Epidermal melanocyte (primary cell): ENCODE data around the gene KCNIP2.

Experiments used
- DNase-seq: peaks from one replicate; pipeline ENCODE4 v3.0.0; 2011; ENCODE audit warnings: low spot score; ENCODE audit not compliant: insufficient read length

Gene KCNIP2

GRCh38 chr10:101783736-101784118, 59.9 kb downstream of the KCNIP2 start:
- DNase-seq: no peak

- peak; percentile 97 for DNase-seq
Observed at GRCh38 chr10:101782811-101783735, 60.5 kb downstream of the KCNIP2 start, which contains the start of gene NPM3. Gene NPM3, minus strand, starts transcription at chr10:101783446. Its CDS starts 56 bp downstream, at chr10:101783390.

DNA sequence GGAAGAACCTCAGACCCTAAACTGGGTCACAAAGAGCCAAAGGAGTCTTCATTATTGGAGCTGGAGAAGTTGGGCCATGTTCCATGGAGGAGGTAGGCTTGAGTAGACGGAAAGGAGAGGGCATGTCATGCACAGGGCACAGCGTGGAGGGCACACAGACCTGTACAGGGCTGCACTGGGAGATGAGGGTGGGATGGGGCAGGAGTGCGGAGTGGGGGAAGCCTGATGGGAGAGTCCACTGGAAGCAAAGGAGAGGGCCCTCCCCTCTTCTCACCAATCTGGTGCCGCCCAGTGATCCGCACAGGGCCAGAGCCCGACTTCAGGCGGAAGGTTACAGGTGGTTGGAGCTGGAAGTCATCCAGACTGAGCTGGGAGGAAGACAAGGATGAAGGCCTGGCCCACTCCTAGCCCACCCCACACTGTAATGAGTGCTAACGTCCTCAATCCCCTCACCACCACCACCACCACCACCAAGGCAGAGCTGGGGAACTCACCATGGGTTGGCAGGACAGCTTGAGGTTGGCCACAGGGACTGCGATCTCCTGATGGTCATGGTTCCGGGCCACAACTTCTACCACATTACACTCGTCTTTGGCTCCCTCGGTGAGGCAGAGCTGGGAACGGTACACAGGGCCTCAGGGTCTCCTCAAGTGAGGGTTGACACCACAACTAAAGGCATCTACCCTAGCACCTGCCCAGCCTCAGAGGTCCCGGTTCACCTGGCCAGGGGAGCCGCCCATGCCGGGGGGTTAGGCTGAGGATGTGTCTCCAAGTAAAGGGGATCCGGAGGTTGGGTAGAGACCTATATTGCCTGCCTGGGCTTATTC, 61.4 kb downstream of the KCNIP2 start:
- DNase-seq: no peak

- DNase-seq: no peak
Observed at GRCh38 chr10:101781655-101781983, 62.0 kb downstream of the KCNIP2 start.

GRCh38 chr10:101780818-101781654, 62.6 kb downstream of the KCNIP2 start:
- DNase-seq: peak; percentile 89

GRCh38 chr10:101780187-101780817, 63.3 kb downstream of the KCNIP2 start:
- no peak for DNase-seq

- DNase-seq: peak; percentile 92
Observed at GRCh38 chr10:101779544-101780186, 63.9 kb downstream of the KCNIP2 start.

DNA sequence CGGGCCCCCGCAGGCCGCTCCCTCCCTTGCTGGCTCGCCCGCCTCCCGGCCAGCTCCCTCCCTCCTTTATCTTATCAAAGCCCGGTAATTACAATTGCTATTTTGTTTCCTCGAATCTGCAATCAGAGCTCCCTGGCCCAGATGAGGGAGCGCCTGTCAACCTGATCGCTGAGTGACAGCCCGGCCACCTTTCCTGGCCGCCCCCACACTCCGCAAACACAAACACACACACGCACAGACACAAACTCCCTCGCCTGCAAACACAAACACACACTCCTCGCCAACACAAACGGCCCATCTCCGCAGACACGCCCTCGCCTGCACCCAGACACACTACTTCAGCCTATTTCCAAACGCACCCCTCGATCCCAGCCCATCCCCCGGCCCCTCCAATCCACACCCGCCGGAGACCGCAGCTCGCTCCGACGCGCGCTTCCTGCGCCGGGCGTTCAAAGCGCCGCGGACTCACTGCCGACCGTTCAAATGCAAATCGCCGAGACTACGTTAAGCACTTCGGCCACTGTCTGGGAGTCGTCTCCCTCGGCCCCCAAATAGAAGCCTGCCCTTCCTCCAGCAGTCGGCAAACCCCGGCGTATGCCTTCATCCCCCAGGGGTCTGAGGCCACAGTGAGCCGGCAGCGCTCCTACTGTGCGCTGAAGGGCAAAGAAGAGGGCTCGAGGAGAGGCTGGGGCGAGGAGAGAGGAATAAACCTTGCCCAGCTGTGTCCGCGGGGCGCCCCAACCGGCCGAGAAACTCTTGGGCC, 64.6 kb downstream of the KCNIP2 start:
- DNase-seq: no peak

DNA sequence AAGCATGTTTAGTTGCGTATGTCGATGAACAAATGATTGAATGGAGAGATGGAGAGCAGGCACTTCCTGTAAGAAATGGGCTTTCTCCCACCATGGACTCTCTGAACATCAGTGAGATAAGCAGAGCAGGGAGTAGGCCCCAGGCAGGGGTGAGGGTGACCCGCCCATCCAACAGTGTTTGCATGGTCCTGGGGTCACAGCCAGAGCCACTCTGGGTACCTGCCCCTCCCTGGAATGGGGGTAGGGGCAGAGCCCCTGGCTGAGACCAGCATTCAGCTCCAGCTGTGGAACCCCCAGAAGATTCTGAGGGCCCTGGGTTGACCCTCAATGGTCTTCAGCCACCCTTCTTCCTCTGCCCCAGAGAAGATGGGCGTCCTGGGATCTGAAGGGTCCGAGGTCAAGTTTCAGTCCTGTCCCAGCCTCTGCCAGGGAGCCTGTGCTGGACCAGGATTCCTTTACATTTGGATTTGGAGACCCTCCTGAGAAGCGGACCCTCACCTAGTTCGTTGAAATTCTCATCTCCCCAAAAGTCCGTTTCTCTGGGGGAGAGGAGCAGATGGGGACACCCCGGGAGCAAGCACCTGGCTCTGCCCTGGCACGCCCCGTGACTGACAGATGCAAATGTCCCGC, 65.3 kb downstream of the KCNIP2 start:
- DNase-seq: no peak

- no peak for DNase-seq
Observed at GRCh38 chr10:101777619-101778145, 65.9 kb downstream of the KCNIP2 start.

GRCh38 chr10:101776161-101776817, 67.3 kb downstream of the KCNIP2 start:
- DNase-seq: no peak
